GM21360 (cell line): ENCODE results near the gene APLP2.
"Not testable (repeated sequence)": the region's sequence is repeated elsewhere in the genome, so short reads cannot be mapped to it uniquely, and the experiment has no call there.

ENCODE experiments used
- ATAC-seq: cut with Tn5 transposase; IDR thresholded peaks from one replicate; pipeline ENCODE4 v1.9.1; 2021; ENCODE audit warnings: mild to moderate bottlenecking, moderate library complexity; ENCODE audit not compliant: unreplicated experiment

Gene APLP2

GRCh38 chr11:130069659-130070108 lies at the start of gene APLP2:
TSS of gene APLP2 (plus strand) at chr11:130069894. CDS start at chr11:130069978, 84 bp downstream.
- peak; percentile 94 for ATAC-seq

- ATAC-seq, result no peak
These were observed 49.4 kb upstream of the APLP2 start for GRCh38 chr11:130020323-130020722.

GRCh38 chr11:130021606-130022005 lies 48.1 kb upstream of the APLP2 start:
- ATAC-seq, result not testable (repeated sequence)

DNA sequence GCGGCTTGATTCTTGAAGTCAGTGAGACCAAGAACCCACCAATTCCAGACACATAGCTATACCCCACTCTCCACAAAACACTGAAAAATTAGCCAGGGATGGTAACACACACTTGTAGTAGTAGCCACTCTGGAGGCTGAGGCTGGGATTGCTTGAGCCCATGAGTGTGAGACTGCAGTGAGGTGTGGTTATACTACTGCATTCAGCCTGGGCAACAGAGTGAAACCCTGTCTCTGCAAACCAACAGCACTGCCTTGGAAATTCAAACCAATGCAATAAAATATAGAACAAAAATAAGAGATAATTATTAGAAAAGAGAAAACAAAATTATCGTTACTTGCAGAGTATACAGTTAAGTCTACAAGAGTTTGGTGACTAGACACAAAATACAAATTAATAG lies 46.9 kb upstream of the APLP2 start:
- peak; percentile 42 for ATAC-seq

DNA sequence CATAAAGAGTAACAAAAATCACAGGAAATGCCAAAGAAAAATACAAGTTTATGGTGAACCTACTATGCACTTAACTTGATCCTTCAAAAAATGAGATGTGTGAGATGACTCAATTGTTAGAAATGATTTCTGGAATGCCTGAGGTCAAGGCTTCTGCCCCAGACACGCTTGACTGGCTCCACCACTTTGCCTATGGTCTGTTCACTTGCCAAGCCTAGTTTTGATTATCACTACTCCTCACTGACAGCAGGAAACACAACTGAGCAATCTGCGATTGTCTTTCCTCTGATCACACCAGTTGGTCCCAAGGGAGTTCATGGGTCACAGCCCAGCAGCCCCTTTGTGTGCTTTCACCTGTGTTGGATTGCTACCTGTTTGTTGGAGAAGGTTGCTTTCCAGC lies 46.5 kb upstream of the APLP2 start:
- peak; percentile 96 for ATAC-seq

DNA sequence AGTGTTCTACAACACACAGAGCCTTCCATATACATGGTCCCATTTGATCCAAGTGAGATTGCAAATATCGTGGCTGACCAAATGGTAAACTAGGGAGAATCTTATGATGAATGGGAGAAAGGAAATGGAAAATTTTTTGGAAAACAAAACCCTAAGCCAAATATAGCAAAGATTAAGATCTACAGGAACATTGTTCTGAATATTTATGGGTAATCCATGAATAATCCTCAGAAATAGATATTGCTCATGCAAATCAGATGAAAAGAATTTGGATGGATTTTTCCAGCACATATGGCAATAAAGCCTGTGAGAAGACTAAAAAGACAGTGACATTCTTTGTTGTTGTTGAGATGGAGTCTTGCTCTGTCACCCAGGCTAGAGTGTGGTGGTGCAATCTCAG lies 45.3 kb upstream of the APLP2 start:
- no peak for ATAC-seq

GRCh38 chr11:130025371-130025770 lies 44.3 kb upstream of the APLP2 start:
- no peak for ATAC-seq

DNA sequence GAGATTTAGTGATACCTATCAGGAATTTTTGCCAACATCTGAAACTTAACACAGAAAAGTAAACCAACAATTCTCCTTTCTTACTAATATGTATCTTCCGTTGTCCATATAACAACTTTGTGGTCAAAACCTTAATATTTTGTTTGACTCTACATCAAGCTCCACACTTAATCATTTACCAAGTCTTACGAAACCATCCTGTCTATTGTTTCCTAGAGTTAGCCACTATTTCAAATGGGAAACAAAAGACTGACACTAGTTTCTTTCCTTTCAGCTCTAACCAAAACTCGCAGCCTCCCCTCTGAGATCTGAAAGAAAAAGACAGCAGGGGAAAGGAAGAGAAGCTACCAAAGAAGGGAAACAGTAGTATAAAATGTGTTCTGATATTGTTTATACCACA lies 40.6 kb upstream of the APLP2 start:
- no peak for ATAC-seq

- no peak for ATAC-seq
These were observed 38.6 kb upstream of the APLP2 start for GRCh38 chr11:130031056-130031455.

DNA sequence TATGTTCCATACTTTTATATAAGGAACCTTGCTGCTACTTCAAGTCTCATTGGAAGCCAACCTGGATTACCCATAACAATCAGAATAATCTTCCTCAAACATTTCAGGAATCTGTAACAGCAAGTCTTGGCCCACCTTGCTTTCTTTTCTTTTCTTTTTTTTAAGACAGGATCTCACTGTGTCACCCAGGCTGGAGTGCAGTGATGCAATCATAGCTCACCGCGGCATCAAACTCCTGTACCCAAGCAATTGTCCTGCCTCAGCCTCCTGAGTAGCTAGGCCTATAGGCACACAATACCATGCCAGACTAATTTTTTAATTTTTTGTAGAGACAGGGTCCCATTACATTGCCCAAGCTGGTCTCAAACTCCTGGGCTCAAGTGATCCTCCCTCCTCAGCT lies 37.7 kb upstream of the APLP2 start:
- no peak for ATAC-seq

- ATAC-seq, result no peak
These were observed 36.8 kb upstream of the APLP2 start for GRCh38 chr11:130032931-130033330.

DNA sequence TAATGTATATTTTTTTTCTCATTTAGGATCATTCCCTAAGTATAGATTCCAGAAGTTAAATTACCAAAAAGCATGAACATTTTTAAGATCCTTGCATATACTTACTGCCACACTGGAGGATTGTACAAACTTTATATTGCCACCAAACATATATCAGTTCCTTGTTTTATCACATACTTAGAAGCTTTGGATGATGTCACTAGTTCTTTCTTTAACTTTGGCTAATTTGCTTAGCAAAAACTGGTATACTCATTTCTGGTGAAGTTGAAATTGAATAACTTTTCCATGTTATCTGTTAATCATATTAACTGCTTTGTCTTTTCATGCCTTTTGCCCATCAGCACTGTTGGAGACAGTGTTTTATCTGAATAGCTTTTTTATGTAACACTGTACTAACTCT lies 35.5 kb upstream of the APLP2 start:
- no peak for ATAC-seq

GRCh38 chr11:130037058-130037457 lies 32.6 kb upstream of the APLP2 start:
- no peak for ATAC-seq

- ATAC-seq, result no peak
These were observed 31.7 kb upstream of the APLP2 start for GRCh38 chr11:130037881-130038585.

GRCh38 chr11:130040281-130040940 lies 29.3 kb upstream of the APLP2 start:
- no peak for ATAC-seq

GRCh38 chr11:130042093-130042591 lies 27.6 kb upstream of the APLP2 start:
- no peak for ATAC-seq

DNA sequence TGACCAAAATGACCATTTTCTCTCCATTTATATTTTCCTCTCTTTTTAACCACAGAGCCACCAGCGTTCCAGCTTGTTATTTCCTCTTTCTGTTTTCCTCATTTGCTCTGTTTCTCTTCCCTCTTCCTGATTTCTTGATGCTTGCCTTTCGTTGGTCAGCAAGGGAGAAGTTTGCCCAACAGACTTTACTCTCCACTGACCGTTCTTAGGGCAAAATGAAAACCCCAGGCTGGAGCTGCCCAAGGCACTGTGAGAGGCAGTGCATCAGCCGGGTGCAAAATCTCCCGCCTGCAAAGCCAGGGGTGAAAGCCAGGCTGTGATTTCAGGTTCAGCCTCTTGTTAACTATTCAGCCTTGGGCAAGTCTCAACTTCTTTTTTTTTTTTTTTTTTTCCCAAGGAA lies 26.1 kb upstream of the APLP2 start:
- no peak for ATAC-seq

DNA sequence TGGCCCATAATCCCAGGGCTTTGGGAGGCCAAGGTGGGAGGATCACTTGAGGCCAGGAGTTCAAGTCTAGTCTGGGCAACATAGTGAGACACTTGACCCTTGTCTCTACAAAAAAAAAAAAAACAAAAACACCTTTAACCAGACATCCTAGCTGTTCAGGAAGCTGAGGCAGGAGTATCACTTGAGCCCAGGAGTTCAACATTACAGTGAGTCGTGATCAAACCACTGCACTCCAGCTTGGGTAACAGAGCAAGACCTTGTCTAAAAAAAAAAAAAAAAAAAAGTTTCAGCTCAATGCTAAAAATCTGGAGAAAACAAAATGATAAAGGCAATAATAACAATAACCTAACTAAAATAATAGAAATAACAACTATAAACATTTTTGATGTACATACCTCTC lies 22.6 kb upstream of the APLP2 start:
- no peak for ATAC-seq

DNA sequence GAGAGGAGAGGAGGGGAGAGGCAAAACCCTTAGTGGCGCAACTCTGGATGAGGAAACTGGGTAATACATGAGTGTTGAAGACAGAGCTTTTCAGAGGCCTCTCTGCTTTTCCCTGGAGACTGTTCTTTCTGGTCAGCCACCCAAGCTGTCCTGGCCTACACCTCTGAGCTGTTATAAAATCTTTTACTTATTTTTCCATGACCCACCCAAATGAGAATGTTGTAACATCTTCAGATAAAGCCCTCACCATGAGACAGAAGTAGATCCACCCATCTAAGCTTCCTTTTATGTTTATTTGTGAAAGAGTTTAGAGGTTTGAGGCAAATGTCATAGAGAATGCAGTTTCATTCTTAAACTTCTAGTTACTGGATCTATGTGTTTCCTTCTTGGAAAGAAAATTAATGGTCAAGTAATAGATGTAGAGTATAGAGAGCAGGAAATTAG lies 20.3 kb upstream of the APLP2 start:
- ATAC-seq, result no peak

DNA sequence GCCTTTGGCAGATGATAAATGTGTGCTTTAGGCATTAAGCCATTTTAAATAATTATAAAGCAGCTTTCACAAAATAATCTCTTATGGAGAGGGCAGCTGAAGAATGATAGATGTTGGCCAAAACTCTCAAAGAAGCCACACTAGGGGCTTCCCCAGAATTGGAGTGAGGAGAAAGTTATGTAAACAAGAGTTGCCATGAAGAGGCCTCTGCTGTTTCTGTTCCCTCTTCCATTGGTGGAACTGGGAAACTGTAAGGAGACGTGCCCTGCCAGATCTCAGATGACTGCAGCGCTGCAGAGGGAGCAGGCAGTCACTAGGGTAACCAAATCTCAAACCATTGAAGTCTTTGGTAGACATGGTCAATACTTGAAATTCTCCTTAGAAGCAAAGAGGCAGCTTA lies 19.4 kb upstream of the APLP2 start:
- ATAC-seq, result no peak

DNA sequence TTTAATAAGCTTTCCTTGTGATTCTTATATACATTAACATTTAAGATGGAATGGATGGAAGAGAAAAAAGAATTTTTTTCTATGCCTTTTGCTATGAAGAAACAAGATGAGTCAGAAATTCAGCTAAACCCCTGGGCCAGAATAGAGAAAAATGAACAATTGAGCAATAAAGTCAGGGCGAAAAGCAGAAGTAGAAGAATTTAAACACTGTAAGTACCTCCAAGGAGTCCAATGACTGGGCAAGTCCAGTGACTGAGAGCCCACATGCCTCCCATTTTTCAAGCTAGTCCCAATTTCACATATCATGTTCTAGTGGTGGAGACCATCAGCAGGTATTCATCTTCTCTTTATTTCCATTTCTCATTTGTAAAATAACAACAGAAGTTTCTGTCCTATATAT lies 18.6 kb upstream of the APLP2 start:
- ATAC-seq, result no peak

DNA sequence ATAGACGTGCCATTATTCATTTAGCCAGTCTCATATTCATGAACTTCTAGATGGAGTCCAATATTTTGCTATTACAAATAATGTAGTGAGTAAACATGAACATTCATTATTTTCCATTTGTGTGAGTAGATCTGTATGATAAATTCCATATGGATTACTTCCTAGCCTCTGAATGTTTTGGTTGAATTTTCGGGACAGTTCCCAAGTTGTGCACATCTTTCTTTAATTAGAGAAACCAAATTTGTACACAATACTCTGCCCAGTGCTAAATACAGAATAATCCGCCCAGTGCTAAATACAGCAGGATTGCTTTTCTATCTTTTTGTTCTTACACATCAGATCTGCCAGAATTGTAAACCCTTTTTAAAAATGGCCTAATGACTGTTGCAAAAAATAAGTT lies 17.1 kb upstream of the APLP2 start:
- ATAC-seq, result no peak
